GM13977 (cell line): ENCODE data around the gene RNF31.
A peak's percentile ranks its signal among the peaks of the same experiment; 100 is the strongest.

Source experiments
- DNase-seq: peaks from one replicate; pipeline ENCODE4 v3.0.0; 2012; ENCODE audit warnings: low spot score
- in situ Hi-C: fragments of 300-500 bp; cut with MboI; formaldehyde crosslinking; loops from one replicate; pipeline ENCODE4 v1.12.0; 2022; ENCODE audit warnings: low sequenced_read_pairs, low pct_unique_long_range_greater_than_20kb, mixed read lengths, inconsistent platforms; ENCODE audit not compliant: unreplicated experiment
- TF ChIP-seq, protein P1 (sequence below): IDR thresholded peaks from 2 replicates; pipeline ENCODE4 v1.5.1; 2012; ENCODE audit warnings: mild to moderate bottlenecking, control low read depth; ENCODE audit not compliant: insufficient read depth; ENCODE audit errors: extremely low read depth, missing control alignments

Gene RNF31

GRCh38 chr14:24160499-24160849 lies 13.2 kb downstream of the RNF31 start:
- in situ Hi-C loops, result no loop called here

DNA sequence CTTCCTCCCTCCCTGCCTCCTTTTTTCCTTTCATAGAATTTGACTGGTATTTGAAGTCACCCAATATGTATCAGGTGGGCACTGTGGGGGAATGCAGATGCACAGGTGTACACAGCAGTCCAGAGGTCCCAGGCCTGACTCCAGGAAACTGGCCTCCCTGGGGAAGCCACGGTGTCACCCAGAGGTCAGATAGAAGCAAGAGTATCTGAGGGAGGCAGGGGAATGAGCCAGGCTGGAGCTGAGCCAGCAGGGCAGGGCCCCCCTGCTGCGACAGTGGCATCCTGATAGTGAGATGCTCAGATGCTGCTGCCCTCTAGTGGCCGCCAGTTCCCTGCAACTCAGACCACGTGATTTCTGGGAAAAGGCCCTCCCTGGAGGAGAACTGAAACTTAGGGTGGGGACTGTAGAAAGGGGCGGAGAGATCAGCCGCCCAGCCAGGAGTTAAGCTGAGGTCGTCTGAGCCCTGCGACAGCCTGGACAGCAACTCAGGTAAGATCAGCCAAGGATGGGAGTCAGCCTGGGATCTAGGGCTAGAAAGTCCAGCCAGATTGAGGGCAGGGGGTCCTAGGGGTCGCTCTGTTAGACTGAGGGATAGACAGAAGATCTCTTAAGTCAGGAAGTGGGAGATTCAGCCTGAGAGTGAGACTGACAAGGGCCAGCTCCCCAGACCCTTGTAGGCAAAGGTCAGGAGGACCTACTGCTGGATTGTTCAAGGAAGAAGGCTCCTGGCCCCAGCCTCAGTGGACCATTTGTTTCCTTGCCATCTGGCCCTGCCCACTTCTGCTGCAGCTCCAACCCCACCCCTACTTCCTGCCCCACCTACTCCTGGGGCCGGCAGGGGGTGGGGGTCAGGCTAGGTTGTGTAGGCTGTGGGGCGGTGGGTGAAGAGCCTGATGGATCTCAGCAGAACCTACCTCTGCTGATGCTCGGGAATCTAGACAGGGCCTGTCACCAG lies 13.8 kb downstream of the RNF31 start, which contains the start of gene IRF9:
Gene IRF9 (plus strand): TSS at position 416 of the 955 bp plus-strand sequence. CDS start 880 bp downstream, outside the sequence.
- DNase-seq, result peak; percentile 94
- TF ChIP-seq, protein P1, sequence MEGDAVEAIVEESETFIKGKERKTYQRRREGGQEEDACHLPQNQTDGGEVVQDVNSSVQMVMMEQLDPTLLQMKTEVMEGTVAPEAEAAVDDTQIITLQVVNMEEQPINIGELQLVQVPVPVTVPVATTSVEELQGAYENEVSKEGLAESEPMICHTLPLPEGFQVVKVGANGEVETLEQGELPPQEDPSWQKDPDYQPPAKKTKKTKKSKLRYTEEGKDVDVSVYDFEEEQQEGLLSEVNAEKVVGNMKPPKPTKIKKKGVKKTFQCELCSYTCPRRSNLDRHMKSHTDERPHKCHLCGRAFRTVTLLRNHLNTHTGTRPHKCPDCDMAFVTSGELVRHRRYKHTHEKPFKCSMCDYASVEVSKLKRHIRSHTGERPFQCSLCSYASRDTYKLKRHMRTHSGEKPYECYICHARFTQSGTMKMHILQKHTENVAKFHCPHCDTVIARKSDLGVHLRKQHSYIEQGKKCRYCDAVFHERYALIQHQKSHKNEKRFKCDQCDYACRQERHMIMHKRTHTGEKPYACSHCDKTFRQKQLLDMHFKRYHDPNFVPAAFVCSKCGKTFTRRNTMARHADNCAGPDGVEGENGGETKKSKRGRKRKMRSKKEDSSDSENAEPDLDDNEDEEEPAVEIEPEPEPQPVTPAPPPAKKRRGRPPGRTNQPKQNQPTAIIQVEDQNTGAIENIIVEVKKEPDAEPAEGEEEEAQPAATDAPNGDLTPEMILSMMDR, result peak; percentile 90
- in situ Hi-C loops, result no loop called here

More at GRCh38 chr14:24160499-24160849, 13.2 kb downstream of the RNF31 start:
- TF ChIP-seq, protein P1, result no peak
- DNase-seq, result no peak

- in situ Hi-C loops, result no loop called here
- TF ChIP-seq, protein P1, result no peak
- no peak for DNase-seq
These were observed 14.8 kb downstream of the RNF31 start for GRCh38 chr14:24162093-24162492.

- in situ Hi-C loops, result no loop called here
- DNase-seq, result no peak
- TF ChIP-seq, protein P1, result no peak
These were observed 17.3 kb downstream of the RNF31 start for GRCh38 chr14:24164518-24164991.

DNA sequence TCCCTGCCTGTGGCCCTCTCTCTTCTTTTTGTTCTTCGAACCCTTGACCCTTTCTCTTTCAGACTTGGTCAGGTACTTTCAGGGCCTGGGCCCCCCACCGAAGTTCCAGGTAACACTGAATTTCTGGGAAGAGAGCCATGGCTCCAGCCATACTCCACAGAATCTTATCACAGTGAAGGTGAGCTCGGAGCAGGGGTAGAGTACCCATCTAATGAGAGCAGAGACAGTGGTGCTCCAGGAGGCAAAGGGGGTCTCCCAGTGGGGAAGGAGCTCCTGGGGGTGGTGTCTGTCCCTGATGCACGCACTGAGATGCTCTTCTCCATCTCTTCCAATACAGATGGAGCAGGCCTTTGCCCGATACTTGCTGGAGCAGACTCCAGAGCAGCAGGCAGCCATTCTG lies 18.5 kb downstream of the RNF31 start:
- in situ Hi-C loops, result no loop called here
- TF ChIP-seq, protein P1, result no peak
- no peak for DNase-seq

GRCh38 chr14:24167469-24168114 lies 20.3 kb downstream of the RNF31 start:
- TF ChIP-seq, protein P1, result no peak
- DNase-seq, result no peak
- in situ Hi-C loops, result no loop called here
